ENCODE data around the gene HTR3E.
"Not testable (repeated sequence)": the region's sequence is repeated elsewhere in the genome, so short reads cannot be mapped to it uniquely, and the experiment has no call there.

HTR3E gene

GRCh38 chr3:184096811-184097383, at the start of gene HTR3E:
TSS of gene HTR3E (plus strand) at chr3:184097064. CDS start at chr3:184097530, 466 bp downstream.
- no peak for DNase-seq (ENCODE audit: low read depth in 1 of 2, low spot score in 1 of 2)

GRCh38 chr3:184050217-184050847, 46.5 kb upstream of the HTR3E start:
- DNase-seq (ENCODE audit: low read depth in 1 of 2, low spot score in 1 of 2) = no peak

GRCh38 chr3:184052767-184053166, 44.1 kb upstream of the HTR3E start, which contains the start of gene HTR3C:
TSS of gene HTR3C (plus strand) at chr3:184053047. CDS start at chr3:184053081, 34 bp downstream.
- DNase-seq (ENCODE audit: low read depth in 1 of 2, low spot score in 1 of 2) = no peak

DNA sequence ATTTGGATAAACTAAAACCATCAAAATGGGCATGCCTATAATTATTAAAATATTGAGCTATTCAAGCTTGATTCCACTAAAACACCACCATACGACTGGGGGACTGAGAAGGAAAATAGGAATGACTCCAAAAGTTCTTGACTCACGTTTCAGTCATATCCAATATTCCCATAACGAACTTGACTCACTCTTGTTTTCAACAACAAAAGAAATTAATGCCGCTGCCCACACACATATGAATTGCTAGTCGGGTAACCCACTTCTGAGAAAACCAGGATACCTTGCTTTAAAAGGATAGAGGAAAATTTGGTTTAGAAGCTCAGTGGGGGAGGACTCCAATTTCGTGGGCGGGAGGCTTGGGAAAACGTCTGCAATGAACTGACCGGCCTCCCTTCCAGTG, 38.8 kb upstream of the HTR3E start:
- no peak for DNase-seq (ENCODE audit: low read depth in 1 of 2, low spot score in 1 of 2)

GRCh38 chr3:184059424-184059823, 37.4 kb upstream of the HTR3E start:
- DNase-seq (ENCODE audit: low read depth in 1 of 2, low spot score in 1 of 2) = no peak

DNA sequence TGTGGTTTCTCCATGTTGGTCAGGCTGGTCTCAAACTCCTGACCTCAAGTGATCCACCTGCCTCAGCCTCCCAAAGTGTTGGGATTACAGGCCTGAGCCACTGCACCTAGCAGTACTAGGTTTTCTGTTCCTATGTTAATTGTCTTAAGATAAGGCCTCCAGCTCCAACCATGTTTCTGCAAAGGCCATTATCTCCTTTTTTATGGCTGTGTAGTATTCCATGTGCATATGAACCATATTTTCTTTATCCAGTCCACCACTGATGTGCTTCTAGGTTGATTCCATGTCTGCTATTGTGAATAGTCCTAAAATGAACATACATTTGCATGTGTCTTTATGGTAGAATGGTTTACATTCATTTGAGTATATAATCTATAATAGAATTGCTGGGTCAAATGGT, 34.2 kb upstream of the HTR3E start:
- no peak for DNase-seq (ENCODE audit: low read depth in 1 of 2, low spot score in 1 of 2)

DNA sequence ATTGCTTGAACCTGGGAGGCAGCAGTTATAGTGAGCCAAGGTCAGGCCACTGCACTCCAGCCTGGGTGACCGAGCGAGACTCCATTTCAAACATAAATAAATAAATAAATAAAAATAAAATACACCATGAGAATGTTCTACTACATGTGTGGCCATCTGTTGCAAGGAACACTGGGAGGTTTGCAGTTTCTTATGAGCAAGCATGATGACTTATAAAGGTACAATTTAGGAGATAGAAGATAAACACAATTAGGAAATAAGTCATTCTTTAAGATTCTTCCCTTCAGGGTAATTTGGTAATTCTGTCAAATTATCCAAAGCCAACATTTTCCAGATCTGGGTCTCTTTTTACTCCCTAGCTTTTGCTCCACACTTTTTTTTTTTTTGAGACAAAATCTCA, 30.7 kb upstream of the HTR3E start:
- DNase-seq (ENCODE audit: low read depth in 1 of 2, low spot score in 1 of 2) = no peak

DNA sequence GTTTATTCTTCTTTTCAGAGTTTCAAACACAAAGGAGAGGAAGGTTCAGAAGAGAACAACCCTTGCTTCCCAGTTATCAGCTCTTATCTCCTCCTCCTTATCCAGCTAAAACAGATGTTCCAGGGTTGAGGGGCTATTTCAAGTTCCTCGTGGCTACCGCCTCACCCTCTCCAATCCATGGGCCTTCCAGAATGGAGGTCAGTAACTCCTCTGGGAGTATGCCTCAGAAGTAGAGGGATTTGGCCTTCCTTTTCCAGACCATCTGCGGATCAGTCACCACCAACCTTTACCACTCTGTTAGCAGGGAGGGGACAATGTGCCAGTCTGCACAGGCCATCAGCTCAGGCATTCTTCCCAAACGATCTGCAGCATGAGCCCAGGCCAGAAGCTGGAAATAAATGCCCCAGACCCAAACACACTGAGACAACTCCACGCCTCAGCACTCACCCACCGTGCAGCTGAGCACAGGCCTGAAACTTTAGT, 29.2 kb upstream of the HTR3E start:
- DNase-seq (ENCODE audit: low read depth in 1 of 2, low spot score in 1 of 2) = no peak

GRCh38 chr3:184068344-184068743, 28.5 kb upstream of the HTR3E start:
- DNase-seq (ENCODE audit: low read depth in 1 of 2, low spot score in 1 of 2) = no peak

GRCh38 chr3:184071142-184071541, 25.7 kb upstream of the HTR3E start:
- not testable (repeated sequence) for DNase-seq (ENCODE audit: low read depth in 1 of 2, low spot score in 1 of 2)

DNA sequence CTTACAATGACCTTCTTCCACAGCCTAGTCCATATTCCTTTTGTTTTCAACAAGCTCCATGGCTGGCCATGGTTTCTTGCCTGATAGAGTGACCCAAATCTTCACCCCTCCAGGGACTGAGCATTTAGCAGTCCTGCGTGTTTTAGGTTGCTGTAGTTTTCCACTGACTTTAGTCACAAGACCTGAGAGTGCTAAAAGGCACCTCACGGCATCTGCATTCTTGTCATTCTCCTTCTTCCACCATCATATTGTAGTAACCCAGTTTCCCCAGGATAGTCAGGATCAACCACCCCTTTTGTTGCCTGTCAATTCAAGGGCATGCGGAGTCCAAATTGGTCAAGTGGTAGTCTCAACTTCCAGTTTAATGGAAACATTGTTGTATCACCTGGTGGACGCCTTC, 23.2 kb upstream of the HTR3E start:
- DNase-seq (ENCODE audit: low read depth in 1 of 2, low spot score in 1 of 2) = no peak

GRCh38 chr3:184075901-184076300, 21.0 kb upstream of the HTR3E start:
- no peak for DNase-seq (ENCODE audit: low read depth in 1 of 2, low spot score in 1 of 2)

GRCh38 chr3:184077881-184078280, 19.0 kb upstream of the HTR3E start:
- DNase-seq (ENCODE audit: low read depth in 1 of 2, low spot score in 1 of 2) = no peak

DNA sequence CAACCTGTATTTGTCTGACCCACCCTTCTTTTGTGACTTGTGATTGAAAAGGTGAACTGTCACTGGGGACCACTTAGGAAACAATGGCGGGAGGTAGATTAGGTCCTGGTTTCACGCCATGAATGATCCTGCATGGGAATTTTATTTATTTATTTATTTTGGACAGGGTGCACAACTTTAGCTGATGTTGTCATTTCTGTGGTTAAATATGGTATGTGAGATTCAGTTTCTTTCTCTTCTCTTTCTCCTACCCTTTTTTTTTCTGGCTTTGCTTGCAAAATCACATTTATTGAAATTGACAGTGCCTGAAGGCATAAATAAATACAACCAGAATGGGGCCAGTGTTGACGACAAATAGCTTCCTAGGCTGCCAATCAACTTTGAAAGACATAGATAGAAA, 18.0 kb upstream of the HTR3E start:
- DNase-seq (ENCODE audit: low read depth in 1 of 2, low spot score in 1 of 2) = no peak

- DNase-seq (ENCODE audit: low read depth in 1 of 2, low spot score in 1 of 2) = no peak
Observed at GRCh38 chr3:184081116-184081830, 15.6 kb upstream of the HTR3E start.

DNA sequence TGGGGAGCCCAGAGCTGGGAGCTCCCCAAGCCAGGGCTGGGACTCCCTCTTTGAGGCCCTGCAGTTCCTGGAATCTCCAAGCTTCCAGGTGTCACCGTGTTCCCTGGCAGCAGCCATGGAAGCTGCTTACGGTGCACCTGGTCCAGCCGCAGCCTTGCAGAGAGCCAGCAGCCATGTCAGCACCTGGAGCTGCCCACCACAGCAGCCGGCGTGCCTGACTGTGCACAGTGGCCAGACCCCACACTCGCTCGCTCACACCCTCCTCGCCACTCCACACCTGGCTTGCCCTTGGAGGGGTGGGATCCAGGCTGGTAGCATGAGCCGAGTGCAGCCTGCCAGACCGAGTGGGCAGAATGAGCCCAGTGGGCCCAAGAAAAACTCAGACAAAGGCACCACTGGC, 14.8 kb upstream of the HTR3E start:
- DNase-seq (ENCODE audit: low read depth in 1 of 2, low spot score in 1 of 2) = no peak

- DNase-seq (ENCODE audit: low read depth in 1 of 2, low spot score in 1 of 2) = no peak
Observed at GRCh38 chr3:184082465-184082864, 14.4 kb upstream of the HTR3E start.

- no peak for DNase-seq (ENCODE audit: low read depth in 1 of 2, low spot score in 1 of 2)
Observed at GRCh38 chr3:184085389-184085852, 11.4 kb upstream of the HTR3E start.

GRCh38 chr3:184092199-184092598, 4.7 kb upstream of the HTR3E start:
- DNase-seq (ENCODE audit: low read depth in 1 of 2, low spot score in 1 of 2) = no peak

DNA sequence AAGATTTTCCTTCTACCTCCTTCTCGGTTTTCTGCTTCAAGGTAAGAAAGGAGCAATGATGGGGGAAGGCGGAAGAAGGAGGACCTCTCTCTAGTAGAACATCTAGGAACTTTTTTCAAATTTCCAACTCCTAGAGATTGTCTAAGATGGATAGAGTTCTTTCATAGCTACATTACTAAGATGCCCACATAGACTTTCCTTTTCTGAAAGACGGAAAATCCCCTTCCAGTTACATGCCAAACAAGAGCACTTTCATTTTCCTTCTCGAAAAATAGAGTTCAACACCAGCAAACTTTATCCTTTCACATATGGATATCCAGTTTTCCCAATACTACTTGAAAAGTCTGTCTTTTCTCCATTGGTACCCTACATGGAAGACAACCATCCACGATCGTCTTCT, 692 bp downstream of the HTR3E start:
- no peak for DNase-seq (ENCODE audit: low read depth in 1 of 2, low spot score in 1 of 2)

- no peak for DNase-seq (ENCODE audit: low read depth in 1 of 2, low spot score in 1 of 2)
Observed at GRCh38 chr3:184099806-184100686, 3.2 kb downstream of the HTR3E start.
